ENCODE results near the gene MAPKAP1.
A peak's percentile ranks its signal among the peaks of the same experiment; 100 is the strongest.

The MAPKAP1 gene

GRCh38 chr9:125746774-125747052 is 39.7 kb upstream of the MAPKAP1 start:
- H3K4me3 ChIP-seq (ENCODE audit: low read depth, low read length): peak overlapping the region; percentile 88
- TF ChIP-seq, protein P1, sequence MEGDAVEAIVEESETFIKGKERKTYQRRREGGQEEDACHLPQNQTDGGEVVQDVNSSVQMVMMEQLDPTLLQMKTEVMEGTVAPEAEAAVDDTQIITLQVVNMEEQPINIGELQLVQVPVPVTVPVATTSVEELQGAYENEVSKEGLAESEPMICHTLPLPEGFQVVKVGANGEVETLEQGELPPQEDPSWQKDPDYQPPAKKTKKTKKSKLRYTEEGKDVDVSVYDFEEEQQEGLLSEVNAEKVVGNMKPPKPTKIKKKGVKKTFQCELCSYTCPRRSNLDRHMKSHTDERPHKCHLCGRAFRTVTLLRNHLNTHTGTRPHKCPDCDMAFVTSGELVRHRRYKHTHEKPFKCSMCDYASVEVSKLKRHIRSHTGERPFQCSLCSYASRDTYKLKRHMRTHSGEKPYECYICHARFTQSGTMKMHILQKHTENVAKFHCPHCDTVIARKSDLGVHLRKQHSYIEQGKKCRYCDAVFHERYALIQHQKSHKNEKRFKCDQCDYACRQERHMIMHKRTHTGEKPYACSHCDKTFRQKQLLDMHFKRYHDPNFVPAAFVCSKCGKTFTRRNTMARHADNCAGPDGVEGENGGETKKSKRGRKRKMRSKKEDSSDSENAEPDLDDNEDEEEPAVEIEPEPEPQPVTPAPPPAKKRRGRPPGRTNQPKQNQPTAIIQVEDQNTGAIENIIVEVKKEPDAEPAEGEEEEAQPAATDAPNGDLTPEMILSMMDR (IDR thresholded peaks at IDR 0.05; ENCODE audit: insufficient read depth, low read length, missing control alignments): no peak
- CTCF ChIA-PET: no interaction called here
- POLR2A ChIA-PET: no interaction called here
- no peak for DNase-seq (ENCODE audit: low read depth, low spot score)

DNA sequence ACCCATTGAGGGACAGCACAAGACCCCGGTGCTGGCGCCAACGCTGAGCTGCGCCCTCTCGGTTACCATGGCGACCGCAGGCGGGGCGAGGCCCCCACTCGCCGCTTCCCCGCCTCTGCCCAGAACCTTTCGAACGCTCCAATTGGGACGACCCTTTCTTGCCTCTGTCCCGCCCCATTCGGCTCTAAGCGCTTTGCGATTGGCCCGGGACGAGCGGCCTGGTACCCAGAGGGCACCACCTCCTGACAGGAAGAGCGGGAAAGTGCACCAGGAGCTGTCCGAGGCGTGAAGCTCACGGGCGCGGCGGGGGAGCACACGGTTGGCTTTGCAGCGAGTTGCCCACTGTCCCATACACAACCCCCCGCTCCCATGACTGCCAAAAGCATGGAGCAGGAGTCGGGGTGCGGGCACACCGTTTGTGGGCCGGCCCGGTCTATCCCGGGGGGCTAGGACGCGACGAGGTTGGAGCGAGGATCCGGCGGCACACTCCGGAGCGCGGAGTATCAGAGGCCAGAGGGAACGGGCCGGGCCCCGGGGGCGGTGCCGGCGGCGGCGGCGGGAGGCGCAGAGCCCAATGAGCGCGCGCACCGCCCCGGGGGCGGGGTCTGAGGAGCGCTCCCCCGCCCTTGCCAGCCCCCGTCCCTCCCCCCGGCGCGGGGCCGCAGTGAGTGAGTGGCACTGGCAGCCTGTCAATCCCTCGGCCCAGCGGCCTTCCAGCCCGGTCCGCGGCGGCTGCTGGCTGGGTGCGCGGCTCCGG is 39.2 kb upstream of the MAPKAP1 start:
- DNase-seq (ENCODE audit: low read depth, low spot score): no peak
- POLR2A ChIA-PET: interaction anchor here (1.1 to 1.2 kb wide), 2 partner anchors 39 to 225 kb away, joined by 3 to 5 read pairs; partner anchors contain the start of gene MAPKAP1
- TF ChIP-seq, protein P1 (IDR thresholded peaks at IDR 0.05; ENCODE audit: insufficient read depth, low read length, missing control alignments): no peak
- peak overlapping the region; percentile 88 for H3K4me3 ChIP-seq (ENCODE audit: low read depth, low read length)
- CTCF ChIA-PET: interaction anchor here (1.5 to 2.0 kb wide), 3 partner anchors 188 to 745 kb away, joined by 4 to 9 read pairs (median 8); no protein-coding TSS in a partner anchor

- TF ChIP-seq, protein P1 (IDR thresholded peaks at IDR 0.05; ENCODE audit: insufficient read depth, low read length, missing control alignments): no peak
- CTCF ChIA-PET: interaction anchor here (0.6 to 2.0 kb wide), 4 partner anchors 113 to 746 kb away, joined by 3 to 9 read pairs (median 6); no protein-coding TSS in a partner anchor
- POLR2A ChIA-PET: interaction anchor here (1.1 to 1.2 kb wide), 2 partner anchors 39 to 224 kb away, joined by 3 to 5 read pairs; partner anchors contain the start of gene MAPKAP1
- peak overlapping the region; percentile 88 for H3K4me3 ChIP-seq (ENCODE audit: low read depth, low read length)
- DNase-seq (ENCODE audit: low read depth, low spot score): no peak
These were observed 38.6 kb upstream of the MAPKAP1 start for GRCh38 chr9:125745682-125746016.

GRCh38 chr9:125745018-125745417 is 38.0 kb upstream of the MAPKAP1 start:
- TF ChIP-seq, protein P1 (IDR thresholded peaks at IDR 0.05; ENCODE audit: insufficient read depth, low read length, missing control alignments): no peak
- no peak overlapping the region for H3K4me3 ChIP-seq (ENCODE audit: low read depth, low read length)
- POLR2A ChIA-PET: interaction anchor here (0.5 to 1.2 kb wide), 6 partner anchors 38 to 363 kb away, joined by 3 to 5 read pairs (median 4); partner anchors contain the start of gene MAPKAP1
- CTCF ChIA-PET: interaction anchor here (0.6 to 2.0 kb wide), 4 partner anchors 112 to 747 kb away, joined by 3 to 9 read pairs (median 6); no protein-coding TSS in a partner anchor
- DNase-seq (ENCODE audit: low read depth, low spot score): no peak

DNA sequence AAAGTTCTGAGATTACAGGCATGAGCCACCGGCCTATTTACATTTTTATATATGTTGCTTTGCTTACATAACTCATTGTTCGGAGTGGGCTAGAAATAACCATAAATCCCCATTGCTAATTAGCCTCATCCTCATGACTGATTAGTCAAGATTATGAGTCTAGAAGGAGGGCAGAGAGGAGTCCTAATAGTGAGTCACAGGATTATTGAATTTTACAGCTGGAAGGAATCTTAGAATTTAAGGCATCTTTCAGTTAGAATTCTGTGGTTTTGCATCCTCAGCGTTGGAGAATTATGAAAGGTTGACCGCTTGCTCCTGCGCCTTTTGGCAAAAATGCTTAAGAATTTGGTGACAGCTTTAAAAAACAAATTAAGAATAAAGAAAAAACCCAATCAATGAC is 37.6 kb upstream of the MAPKAP1 start:
- H3K4me3 ChIP-seq (ENCODE audit: low read depth, low read length): no peak overlapping the region
- TF ChIP-seq, protein P1 (IDR thresholded peaks at IDR 0.05; ENCODE audit: insufficient read depth, low read length, missing control alignments): no peak
- ChIA-PET CTCF (interaction anchor here (1.5 to 2.0 kb wide), 3 partner anchors 186 to 747 kb away, joined by 4 to 9 read pairs (median 8); no protein-coding TSS in a partner anchor), POLR2A (interaction anchor here (0.7 to 1.2 kb wide), 3 partner anchors 38 to 364 kb away, joined by 3 to 4 read pairs (median 3); partner anchors contain the start of gene MAPKAP1)
- DNase-seq (ENCODE audit: low read depth, low spot score): peak; percentile 69

DNA sequence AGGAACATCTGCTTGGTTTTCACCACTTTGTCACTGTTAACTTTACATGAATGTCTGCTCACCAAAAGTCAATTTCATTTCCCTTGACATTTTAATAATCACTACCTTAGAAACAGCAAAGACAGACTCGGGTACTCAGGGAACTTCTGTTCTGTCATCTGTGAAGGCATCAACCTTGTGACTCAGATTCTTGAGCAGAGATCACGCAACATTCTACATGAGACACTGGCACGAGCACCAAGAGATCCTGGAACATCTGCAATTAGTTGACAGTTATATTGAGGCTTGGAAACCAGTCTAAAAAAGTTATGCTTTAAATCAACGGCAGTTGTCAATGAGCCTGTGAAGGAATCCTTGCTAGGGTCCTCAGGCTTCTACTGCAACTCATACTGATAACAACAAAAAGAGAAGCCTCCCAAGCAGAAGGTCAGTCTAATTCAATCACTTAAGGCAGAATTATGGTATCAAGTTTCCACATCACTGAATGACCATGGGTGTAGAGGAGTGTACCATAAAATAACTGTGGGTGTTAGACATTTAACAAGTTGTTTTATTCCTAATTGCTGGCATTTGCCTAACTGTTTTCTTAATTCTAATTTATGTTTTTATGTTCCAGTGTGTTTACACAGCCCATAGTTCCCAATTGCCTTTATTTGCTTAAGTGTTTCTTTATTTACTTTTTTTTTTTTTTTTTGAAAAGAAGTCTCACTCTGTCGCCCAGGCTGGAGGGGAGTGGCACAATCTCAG is 36.8 kb upstream of the MAPKAP1 start:
- ChIA-PET CTCF (no interaction called here), POLR2A (interaction anchor here (1.2 kb wide), 1 partner anchor 37 kb away, joined by 4 read pairs; the partner anchor contains the start of gene MAPKAP1)
- DNase-seq (ENCODE audit: low read depth, low spot score): no peak
- no peak overlapping the region for H3K4me3 ChIP-seq (ENCODE audit: low read depth, low read length)
- TF ChIP-seq, protein P1 (IDR thresholded peaks at IDR 0.05; ENCODE audit: insufficient read depth, low read length, missing control alignments): no peak

All from AG04449 (cell line).